ENCODE measurements around the gene PLEKHG7. TPM values are rescaled to one million over a fixed set of nuclear protein-coding genes. Genes with fewer than 3 reads are reported as not detected.

The PLEKHG7 gene
- total and polyA plus RNA-seq, 12 donors, result 0.04 TPM; not detected in 11

DNA sequence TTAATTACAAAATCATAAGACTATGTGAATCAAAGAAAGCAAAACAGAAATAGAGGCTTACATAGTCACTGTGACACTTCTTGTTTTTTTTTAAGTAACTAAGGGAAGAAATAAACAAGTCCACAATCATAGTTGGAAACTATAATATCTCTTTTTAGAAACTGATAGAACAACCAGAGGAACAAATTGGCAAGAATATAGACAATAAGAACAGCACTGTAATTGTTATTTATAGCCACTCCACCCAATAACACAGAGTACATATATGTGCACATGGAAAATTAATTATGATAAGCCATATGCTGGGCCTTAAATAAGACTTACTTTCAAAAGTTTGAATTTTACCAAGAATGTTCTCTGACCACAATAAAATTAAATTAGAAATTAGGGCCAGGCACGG, 101.1 kb downstream of the PLEKHG7 start:
- Histone ChIP-seq H3K4me1 (peaks cover 0 to 15% (median 6%) of the 10 kb centered on the region in 9 donors), H3K36me3 (peaks cover 0 to 81% (median 24%) of the 10 kb centered on the region in 9 donors), H3K27me3 (no peaks in the 10 kb centered on the region), H3K4me3 (no peak overlapping the region), H3K27ac (peak overlapping the region in 5 of 10 donors; percentile 19 to 52 (median 50)), H3K9me3 (peaks cover 0 to 12% (median 0%) of the 10 kb centered on the region in 11 donors)
- no peak for DNase-seq
- TF ChIP-seq, protein P1, sequence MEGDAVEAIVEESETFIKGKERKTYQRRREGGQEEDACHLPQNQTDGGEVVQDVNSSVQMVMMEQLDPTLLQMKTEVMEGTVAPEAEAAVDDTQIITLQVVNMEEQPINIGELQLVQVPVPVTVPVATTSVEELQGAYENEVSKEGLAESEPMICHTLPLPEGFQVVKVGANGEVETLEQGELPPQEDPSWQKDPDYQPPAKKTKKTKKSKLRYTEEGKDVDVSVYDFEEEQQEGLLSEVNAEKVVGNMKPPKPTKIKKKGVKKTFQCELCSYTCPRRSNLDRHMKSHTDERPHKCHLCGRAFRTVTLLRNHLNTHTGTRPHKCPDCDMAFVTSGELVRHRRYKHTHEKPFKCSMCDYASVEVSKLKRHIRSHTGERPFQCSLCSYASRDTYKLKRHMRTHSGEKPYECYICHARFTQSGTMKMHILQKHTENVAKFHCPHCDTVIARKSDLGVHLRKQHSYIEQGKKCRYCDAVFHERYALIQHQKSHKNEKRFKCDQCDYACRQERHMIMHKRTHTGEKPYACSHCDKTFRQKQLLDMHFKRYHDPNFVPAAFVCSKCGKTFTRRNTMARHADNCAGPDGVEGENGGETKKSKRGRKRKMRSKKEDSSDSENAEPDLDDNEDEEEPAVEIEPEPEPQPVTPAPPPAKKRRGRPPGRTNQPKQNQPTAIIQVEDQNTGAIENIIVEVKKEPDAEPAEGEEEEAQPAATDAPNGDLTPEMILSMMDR (IDR thresholded peaks at IDR 0.05), result no peak
- WGBS, 2 donors, result 89 to 94% methylated on average over 1 of the region's 1 CpG
- intact Hi-C loops (cut with DNase I), result loop anchor here in 1 of 10 donors (10.0 kb wide), 1 partner anchor 121 kb away; the partner anchor contains the start of gene EEA1
- ATAC-seq, result peak in 7 of 8 donors; percentile 40 to 89 (median 65)

DNA sequence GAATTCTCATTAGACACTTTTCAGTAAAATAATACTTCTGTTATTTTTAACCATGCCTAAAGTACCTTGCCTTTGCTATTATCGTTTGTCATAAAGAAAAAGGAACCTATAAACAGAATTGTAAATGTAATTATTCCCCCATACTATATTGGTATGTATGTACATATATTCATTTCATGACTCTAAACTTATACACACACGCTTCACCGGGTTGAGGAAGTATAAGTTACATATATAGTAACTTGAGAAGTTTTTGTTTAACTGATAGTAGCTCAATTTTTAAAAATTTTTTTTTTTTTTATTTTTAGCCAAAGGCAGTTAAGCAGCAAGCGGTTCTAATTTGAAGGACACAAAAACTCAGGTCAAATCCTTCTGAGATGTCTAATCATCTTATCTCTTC, 107.6 kb downstream of the PLEKHG7 start:
- Histone ChIP-seq H3K36me3 (peaks cover 0 to 99% (median 36%) of the 10 kb centered on the region in 9 donors), H3K27me3 (no peaks in the 10 kb centered on the region), H3K4me1 (no peaks in the 10 kb centered on the region), H3K9me3 (peaks cover 0 to 12% (median 0%) of the 10 kb centered on the region in 11 donors), H3K27ac (no peak overlapping the region), H3K4me3 (no peak overlapping the region)
- ATAC-seq (no peak), DNase-seq (no peak)
- intact Hi-C loops (cut with DNase I), result no loop called here
- WGBS, 2 donors, result 95 to 97% methylated on average over 4 of the region's 4 CpGs
- TF ChIP-seq, protein P1 (IDR thresholded peaks at IDR 0.05), result no peak

DNA sequence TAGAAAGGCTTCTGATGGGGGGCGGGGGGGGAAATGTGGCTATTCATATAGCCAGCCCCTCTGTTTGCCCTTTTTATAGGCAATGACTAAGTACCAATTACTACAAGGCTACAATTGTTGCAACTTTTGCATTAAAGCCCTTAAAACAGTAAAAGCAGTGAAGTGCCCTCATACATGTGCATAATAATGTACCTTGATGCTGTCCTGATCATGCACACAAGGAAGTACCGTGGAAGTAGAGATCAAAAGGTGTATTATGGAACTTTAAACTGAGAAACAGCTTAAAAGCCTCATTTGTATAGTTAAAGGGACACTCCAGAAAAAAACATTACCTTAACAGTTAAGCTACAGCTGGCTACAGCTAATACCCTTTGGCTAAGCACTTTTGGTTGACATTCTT, 111.8 kb downstream of the PLEKHG7 start:
- Histone ChIP-seq H3K27ac (no peak overlapping the region), H3K4me3 (no peak overlapping the region), H3K27me3 (no peaks in the 10 kb centered on the region), H3K4me1 (no peaks in the 10 kb centered on the region), H3K9me3 (no peaks in the 10 kb centered on the region), H3K36me3 (peaks cover 0 to 98% (median 18%) of the 10 kb centered on the region in 9 donors)
- DNase-seq (no peak), ATAC-seq (no peak)
- TF ChIP-seq, protein P1 (IDR thresholded peaks at IDR 0.05), result no peak
- intact Hi-C loops (cut with DNase I), result no loop called here
- 96 to 99% methylated on average over 2 of the region's 2 CpGs for WGBS, 2 donors

DNA sequence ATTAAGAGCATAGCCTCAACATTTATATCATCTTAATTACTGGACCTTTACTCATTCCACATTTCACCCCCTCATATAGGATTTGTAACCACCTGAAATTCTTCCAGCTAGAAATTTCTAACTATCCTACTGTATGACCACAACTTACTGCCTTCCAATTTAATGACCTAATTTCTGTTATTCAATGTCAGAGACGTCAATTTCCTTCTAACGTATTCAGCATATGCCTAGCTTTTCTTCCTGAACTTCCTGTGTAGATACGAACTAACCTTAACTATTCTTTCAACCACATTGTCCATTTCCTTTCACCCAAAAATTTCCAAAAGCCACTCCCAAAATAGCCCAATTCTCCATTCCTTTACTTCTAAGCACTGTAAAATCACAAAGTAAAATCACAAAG, 118.4 kb downstream of the PLEKHG7 start:
- H3K27ac ChIP-seq, result peak overlapping the region in 1 of 10 donors; percentile 2
- H3K4me1 ChIP-seq, result peaks cover 0 to 9% (median 0%) of the 10 kb centered on the region in 9 donors
- no peaks in the 10 kb centered on the region for H3K27me3 ChIP-seq
- intact Hi-C loops (cut with DNase I), result loop anchor here in 1 of 10 donors (10.0 kb wide), 1 partner anchor 104 kb away; the partner anchor contains the start of gene EEA1
- 66 to 72% methylated on average over 3 of the region's 3 CpGs for WGBS, 2 donors
- ATAC-seq (peak in 1 of 8 donors; percentile 46), DNase-seq (no peak)
- H3K9me3 ChIP-seq, result no peaks in the 10 kb centered on the region
- no peak overlapping the region for H3K4me3 ChIP-seq
- TF ChIP-seq, protein P1 (IDR thresholded peaks at IDR 0.05), result no peak
- peaks cover 0 to 83% (median 5%) of the 10 kb centered on the region in 9 donors for H3K36me3 ChIP-seq

Other genes starting within 250 kb of the PLEKHG7 start
- 10 to 100 TPM; 21.7 to 41.6 (median 33.8) TPM for gene EEA1, start 226.3 kb downstream of the PLEKHG7 start, total RNA-seq
- 1 to 10 TPM; 2.6 to 5.9 TPM for gene EEA1, start 226.3 kb downstream of the PLEKHG7 start, polyA plus RNA-seq